NCI-H524 treated with DMSO at 0.1 percent for 48 hours (cell line): Measurements from ENCODE around the gene HNRNPR.
A peak's percentile ranks its signal among the peaks of the same experiment; 100 is the strongest.
"Not testable (repeated sequence)": the region's sequence is repeated elsewhere in the genome, so short reads cannot be mapped to it uniquely, and the experiment has no call there.

ENCODE experiments used
- DNase-seq: peaks from one replicate; lab custom pipeline; 2025; lab: John Stamatoyannopoulos, UW

The HNRNPR gene

GRCh38 chr1:23344111-23344986 lies at the start of gene HNRNPR:
HNRNPR (minus strand) TSS chr1:23344284; CDS start chr1:23341008, 3,276 bp downstream.
- peak; percentile 96 for DNase-seq

DNA sequence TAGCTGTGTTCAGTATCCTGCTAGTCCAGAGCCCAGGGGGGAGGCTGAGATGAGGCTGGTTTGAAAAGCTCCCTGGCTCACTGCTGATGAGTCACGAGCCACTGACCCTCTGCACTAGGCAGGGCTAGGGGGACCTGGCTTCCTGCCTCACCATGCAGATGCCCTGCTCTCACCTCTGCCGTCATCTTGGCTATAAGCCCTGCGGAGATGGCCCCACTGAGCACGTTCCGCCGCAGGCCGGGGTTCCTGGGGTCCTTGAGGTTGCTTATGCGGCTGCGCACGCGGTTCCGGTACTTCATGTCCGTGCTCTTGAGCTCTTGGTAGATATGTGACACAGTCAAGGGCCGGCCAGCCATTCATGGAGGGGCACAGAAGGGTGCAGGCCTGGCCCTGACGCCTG lies 49.6 kb upstream of the HNRNPR start:
- DNase-seq = no peak

DNA sequence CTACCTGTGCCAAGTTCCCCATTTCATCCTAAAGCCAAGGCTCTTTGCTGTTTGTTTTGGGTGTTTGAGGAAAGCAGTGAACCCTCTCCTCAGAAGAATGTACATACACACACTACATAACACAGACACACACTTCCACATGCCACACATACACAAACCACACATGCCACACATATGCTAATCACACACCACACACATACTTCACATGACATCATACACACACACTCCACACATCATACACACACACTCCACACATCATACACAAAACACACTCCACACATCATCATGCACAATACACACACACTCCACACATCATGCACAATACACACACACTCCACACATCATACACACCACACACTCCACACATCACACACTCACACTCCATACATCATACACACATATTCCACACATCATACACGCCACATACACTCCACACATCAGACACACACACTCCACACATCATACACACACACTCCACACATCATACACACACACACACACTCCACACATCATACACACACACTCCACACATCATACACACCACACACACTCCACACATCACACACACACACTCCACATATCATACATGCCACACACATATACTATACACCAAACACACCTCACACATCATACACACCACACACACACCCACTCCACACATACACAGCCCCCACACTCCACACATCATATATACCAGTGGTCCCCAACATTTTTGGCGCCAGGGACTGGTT lies 48.2 kb upstream of the HNRNPR start:
- DNase-seq = no peak

- DNase-seq = no peak
These were observed 45.8 kb upstream of the HNRNPR start for GRCh38 chr1:23389837-23390321.

DNA sequence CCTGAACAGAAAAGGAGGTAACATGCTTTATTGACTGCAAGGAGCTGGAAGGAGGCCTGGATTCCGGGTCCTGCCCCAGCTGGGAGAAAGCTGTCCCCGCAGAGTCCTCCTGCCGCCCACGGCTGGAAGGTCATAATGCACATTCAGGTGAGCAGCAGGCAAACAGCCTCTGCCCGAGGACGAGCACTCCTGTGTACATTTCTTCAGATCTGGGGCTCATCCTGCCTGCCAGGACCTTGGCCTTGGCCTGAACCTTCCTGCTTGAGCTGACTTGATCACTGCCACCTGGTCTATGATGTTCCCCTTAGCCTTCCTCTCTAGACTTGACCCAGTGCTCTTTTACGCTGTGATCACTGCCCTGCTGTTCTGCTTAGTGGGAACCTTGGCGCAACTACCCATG lies 43.4 kb upstream of the HNRNPR start:
- no peak for DNase-seq

- no peak for DNase-seq
These were observed 41.1 kb upstream of the HNRNPR start for GRCh38 chr1:23385119-23385621.

DNA sequence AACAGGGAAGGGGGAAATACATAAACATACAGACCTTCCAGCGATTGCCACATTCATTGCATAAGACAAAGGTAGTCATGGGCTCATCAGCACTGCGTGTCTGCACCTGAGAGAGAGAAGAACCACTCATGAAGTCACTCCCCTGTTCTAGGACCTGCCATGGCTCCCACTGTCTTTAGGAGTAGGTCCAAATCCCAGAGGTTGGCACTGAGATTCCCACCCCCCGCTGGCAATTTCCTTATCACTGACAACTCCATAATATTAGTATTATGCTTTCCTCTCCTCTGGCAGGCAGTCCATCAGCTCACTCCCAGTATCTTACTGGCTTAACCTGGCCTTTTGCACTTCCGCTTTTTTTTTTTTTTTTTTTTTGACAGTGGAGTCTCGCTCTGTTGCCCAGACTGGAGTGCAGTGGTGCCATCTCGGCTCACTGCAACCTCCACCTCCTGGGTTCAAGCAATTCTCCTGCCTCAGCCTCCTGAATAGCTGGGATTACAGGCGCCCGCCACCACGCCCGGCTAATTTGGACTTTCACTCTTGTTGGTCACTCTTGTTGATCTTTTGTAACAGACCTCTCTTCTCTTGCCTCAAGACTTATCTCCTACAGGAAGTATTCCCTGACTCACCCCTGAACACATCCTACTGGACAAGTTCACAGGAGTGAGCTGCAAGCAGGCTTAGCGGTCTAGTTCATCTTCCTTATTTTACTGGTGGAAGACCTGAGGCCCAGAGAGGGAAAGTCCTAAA lies 40.4 kb upstream of the HNRNPR start:
- no peak for DNase-seq

- no peak for DNase-seq
These were observed 39.7 kb upstream of the HNRNPR start for GRCh38 chr1:23383577-23384311.

DNA sequence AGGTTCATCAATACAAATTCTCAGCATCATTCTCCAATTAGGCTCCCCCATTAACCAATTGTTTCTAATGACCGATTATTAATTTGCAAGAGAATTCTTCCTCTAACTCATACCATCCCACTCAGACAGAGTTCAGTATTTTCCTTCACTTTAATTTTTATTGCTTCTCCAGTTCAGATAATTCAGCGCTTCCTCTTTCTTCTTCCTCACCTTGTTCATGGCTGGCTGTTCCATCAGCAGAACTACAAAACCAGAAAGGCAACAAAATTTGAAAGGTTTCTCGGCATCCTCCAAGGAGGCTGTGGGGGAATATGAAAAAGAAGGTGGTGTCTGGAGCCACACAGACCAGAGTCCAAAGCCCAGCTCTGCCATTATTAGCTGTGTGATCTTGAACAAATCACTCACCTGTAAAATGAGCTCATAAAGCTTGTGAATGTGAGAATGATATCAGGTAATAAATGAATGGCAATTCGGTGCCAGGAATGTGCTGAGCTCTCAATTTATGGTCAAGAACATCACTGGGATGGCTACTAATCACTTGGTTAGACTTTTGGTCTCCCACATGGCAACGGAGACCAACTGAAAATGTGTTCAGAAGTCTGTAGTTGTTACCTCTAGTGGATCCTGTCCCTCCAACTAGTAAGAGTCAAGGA lies 37.3 kb upstream of the HNRNPR start:
- no peak for DNase-seq

DNA sequence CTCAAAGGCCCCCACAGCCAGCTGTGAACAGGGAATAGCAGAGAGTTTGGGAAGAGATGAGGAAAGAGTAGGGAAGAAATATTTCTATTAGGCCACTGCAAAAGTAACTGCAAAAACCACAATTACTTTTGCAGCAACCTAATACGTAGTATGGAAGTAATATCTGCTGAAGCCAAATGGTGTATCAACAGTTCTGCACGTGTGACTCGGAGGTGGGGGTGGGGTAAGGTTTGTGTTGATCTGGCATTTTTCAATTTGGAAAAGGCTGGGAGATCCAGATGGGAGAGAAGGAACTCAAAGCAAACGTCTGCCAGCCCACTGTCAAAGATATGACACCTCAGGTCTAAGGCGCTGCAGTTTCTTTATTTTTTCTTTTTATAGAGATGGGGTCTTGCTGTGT lies 36.6 kb upstream of the HNRNPR start:
- DNase-seq = no peak

GRCh38 chr1:23380236-23380635 lies 36.2 kb upstream of the HNRNPR start:
- not testable (repeated sequence) for DNase-seq

DNA sequence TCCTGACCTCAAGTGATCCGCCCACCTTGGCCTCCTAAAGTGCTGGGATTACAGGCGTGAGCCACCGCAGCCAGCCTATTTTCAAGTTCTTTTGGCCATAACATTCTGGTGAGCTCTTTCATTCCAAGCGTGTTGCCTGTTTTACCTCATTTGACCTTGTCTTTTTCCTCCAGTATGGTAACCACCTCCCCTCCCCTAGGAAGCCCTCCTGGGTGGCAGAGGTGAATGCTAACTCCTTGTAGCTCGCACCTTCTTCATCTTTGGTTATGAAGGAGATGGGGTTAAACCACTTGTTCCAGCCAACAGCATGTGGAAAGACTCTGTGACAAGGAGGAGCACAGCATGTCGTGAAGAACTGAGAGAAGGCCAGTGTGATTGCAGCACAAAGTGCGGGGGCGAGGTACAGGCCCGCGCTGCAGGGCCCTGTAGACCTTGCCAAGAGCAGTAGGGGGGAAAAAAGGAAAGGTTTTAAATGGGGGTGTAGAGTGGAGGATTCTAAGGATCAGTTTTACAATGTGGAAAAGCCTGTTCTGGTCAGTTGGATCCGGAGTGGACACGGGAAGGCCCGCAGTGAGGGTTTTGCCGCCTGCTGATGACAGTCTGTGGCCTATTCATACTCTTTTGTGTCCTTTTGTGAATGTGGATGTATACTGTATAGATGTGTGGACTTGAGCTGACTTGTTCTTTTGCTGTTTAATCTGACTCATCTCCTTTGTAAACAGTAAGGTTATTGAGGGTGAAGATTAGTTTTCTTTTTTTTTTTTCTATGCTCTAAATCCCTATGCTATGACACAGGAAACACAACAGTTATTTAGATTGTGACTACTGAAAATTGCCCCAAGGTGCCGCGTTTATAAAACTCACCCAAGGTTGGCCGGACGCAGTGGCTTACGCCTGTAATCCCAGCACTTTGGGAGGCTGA lies 33.1 kb upstream of the HNRNPR start:
- DNase-seq = no peak

GRCh38 chr1:23374079-23374735 lies 30.1 kb upstream of the HNRNPR start:
- DNase-seq = not testable (repeated sequence)

- no peak for DNase-seq
These were observed 28.1 kb upstream of the HNRNPR start for GRCh38 chr1:23371987-23372880.

GRCh38 chr1:23370709-23371584 lies 26.9 kb upstream of the HNRNPR start:
- DNase-seq = no peak

- DNase-seq = no peak
These were observed 26.2 kb upstream of the HNRNPR start for GRCh38 chr1:23370330-23370708.

DNA sequence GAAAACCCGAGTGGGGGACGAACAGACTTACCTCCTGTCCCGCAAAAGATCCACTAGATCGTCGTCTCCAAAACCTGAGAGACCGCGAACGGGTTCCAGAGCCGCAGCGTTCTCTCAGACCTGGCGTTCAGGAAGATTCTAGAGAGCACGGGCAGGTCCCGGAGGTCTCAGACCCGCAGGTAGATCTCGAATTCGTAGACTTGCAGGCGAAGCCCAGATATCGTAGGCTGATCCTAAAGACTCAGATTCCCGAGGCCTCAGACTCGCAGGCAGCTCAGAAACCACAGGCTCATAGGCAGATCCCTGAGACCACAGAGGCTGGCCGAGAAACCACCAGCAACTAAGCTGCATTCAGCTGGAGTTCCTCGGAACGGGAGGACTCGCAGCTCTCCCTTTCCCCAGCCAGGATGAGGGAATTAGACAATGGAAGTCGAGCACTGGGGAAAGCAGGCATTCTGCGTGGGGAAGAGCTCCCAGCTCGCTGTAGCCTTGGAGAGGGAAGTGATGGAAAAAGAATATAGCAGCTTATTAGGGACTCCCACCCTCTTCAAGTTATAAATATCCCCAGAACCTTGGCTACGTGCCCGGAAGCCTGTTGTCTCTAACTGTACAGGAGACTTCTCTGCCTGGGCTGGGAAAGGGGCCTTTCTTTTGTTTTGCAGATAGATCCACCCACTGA lies 25.4 kb upstream of the HNRNPR start, which contains the start of gene ZNF436:
Gene ZNF436, minus strand, starts transcription at position 502 of the 679 bp plus-strand sequence. CDS start 1,831 bp downstream, outside the sequence.
- peak; percentile 37 for DNase-seq
